ENCODE measurements around the gene HES4.

Gene HES4

DNA sequence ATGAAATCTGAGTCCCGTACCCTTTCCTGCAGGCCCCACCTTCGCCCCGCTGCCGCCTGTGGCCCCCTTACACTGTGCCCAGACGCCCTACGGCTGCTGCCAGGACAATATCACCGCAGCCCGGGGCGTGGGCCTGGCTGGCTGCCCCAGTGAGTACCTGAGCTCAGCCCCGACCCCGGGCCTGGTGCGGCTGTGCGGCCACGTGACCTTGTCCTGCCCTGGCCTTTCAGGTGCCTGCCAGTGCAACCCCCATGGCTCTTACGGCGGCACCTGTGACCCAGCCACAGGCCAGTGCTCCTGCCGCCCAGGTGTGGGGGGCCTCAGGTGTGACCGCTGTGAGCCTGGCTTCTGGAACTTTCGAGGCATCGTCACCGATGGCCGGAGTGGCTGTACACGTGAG is 45.2 kb upstream of the HES4 start:
- Histone ChIP-seq H2AFZ (ENCODE audit: low read length) (no peak overlapping the region), H3K9ac (ENCODE audit: low read length) (no peak overlapping the region), H3F3A (ENCODE audit: insufficient read depth, low read length) (no peaks in the 10 kb centered on the region), H3K27me3 (ENCODE audit: insufficient read depth, low read length) (no peaks in the 10 kb centered on the region), H3K9me3 (ENCODE audit: low read length) (no peaks in the 10 kb centered on the region), H3K79me2 (ENCODE audit: insufficient read depth, low read length) (no peaks in the 10 kb centered on the region), H3K4me3 (ENCODE audit: low read depth, low read length, poor library complexity, severe bottlenecking) (no peak overlapping the region), H3K9me2 (ENCODE audit: low read depth, low read length) (no peaks in the 10 kb centered on the region), H3K27ac (ENCODE audit: low read depth, low read length, poor library complexity, severe bottlenecking) (no peak overlapping the region), H3K36me3 (ENCODE audit: insufficient read depth, low read length) (no peaks in the 10 kb centered on the region), H4K20me1 (ENCODE audit: insufficient read depth, low read length) (no peaks in the 10 kb centered on the region), H3K4me2 (ENCODE audit: low read length) (no peak overlapping the region), H3K4me1 (ENCODE audit: insufficient read depth, low read length, severe bottlenecking) (no peaks in the 10 kb centered on the region)
- no peak for TF ChIP-seq EZH2 (IDR thresholded peaks at IDR 0.05; ENCODE audit: borderline replicate concordance, low read length)
- TF ChIP-seq, protein P1, sequence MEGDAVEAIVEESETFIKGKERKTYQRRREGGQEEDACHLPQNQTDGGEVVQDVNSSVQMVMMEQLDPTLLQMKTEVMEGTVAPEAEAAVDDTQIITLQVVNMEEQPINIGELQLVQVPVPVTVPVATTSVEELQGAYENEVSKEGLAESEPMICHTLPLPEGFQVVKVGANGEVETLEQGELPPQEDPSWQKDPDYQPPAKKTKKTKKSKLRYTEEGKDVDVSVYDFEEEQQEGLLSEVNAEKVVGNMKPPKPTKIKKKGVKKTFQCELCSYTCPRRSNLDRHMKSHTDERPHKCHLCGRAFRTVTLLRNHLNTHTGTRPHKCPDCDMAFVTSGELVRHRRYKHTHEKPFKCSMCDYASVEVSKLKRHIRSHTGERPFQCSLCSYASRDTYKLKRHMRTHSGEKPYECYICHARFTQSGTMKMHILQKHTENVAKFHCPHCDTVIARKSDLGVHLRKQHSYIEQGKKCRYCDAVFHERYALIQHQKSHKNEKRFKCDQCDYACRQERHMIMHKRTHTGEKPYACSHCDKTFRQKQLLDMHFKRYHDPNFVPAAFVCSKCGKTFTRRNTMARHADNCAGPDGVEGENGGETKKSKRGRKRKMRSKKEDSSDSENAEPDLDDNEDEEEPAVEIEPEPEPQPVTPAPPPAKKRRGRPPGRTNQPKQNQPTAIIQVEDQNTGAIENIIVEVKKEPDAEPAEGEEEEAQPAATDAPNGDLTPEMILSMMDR (IDR thresholded peaks at IDR 0.05; ENCODE audit: low read length) = no peak

DNA sequence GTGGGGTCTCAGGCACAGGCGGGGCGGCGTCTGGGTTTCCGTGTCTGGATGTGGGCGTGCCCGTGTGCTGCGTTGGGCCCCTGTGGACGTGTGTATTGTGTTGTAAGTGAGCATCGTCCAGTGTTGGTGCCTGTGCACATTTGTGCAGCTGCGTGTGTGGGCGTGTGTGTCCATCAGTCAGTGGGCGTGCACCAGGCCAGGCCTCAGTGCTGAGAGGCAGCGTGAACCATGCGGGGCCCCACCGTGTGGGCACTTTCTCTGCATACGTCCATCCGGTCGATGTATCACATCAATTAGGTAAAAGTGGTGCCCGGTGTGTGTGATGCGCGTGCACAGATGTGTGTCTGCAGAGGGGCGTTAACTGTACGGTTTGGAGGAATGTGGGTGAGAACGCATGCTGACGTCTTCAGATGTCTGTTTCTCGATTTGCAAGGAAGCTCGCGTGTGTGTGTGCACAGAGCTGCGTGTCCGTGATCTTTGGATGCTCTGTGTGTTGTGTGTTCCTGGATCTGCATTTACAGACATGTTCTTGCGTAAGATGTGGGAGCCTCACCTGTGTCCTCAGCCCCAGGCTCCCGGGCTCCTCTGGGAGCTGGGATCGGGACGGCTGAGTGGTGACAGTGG is 44.7 kb upstream of the HES4 start:
- H3K27ac ChIP-seq (ENCODE audit: low read depth, low read length, poor library complexity, severe bottlenecking) = no peak overlapping the region

DNA sequence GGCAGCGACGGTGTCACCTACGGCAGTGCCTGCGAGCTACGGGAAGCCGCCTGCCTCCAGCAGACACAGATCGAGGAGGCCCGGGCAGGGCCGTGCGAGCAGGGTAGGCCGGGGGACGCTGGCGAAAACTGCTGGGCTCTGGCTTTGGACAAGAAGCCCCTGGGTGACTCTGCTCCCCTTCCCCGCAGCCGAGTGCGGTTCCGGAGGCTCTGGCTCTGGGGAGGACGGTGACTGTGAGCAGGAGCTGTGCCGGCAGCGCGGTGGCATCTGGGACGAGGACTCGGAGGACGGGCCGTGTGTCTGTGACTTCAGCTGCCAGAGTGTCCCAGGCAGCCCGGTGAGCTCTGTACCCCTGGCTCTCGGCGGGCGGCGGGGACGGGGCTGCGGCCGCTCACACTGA is 44.0 kb upstream of the HES4 start:
- Histone ChIP-seq H3K4me2 (ENCODE audit: low read length) (no peak overlapping the region), H4K20me1 (ENCODE audit: insufficient read depth, low read length) (no peaks in the 10 kb centered on the region), H3K9me2 (ENCODE audit: low read depth, low read length) (no peaks in the 10 kb centered on the region), H3F3A (ENCODE audit: insufficient read depth, low read length) (no peaks in the 10 kb centered on the region), H3K9ac (ENCODE audit: low read length) (no peak overlapping the region), H3K79me2 (ENCODE audit: insufficient read depth, low read length) (no peaks in the 10 kb centered on the region), H3K27ac (ENCODE audit: low read depth, low read length, poor library complexity, severe bottlenecking) (no peak overlapping the region), H3K27me3 (ENCODE audit: insufficient read depth, low read length) (no peaks in the 10 kb centered on the region), H2AFZ (ENCODE audit: low read length) (no peak overlapping the region), H3K4me3 (ENCODE audit: low read depth, low read length, poor library complexity, severe bottlenecking) (no peak overlapping the region), H3K9me3 (ENCODE audit: low read length) (no peaks in the 10 kb centered on the region), H3K36me3 (ENCODE audit: insufficient read depth, low read length) (no peaks in the 10 kb centered on the region), H3K4me1 (ENCODE audit: insufficient read depth, low read length, severe bottlenecking) (no peaks in the 10 kb centered on the region)
- no peak for TF ChIP-seq EZH2 (IDR thresholded peaks at IDR 0.05; ENCODE audit: borderline replicate concordance, low read length)
- TF ChIP-seq, protein P1 (IDR thresholded peaks at IDR 0.05; ENCODE audit: low read length) = no peak

More for the DNA sequence above, 44.7 kb upstream of the HES4 start:
- H3K9ac ChIP-seq (ENCODE audit: low read length) = no peak overlapping the region
- no peak overlapping the region for H2AFZ ChIP-seq (ENCODE audit: low read length)
- H3K4me3 ChIP-seq (ENCODE audit: low read depth, low read length, poor library complexity, severe bottlenecking) = no peak overlapping the region
- H3K36me3 ChIP-seq (ENCODE audit: insufficient read depth, low read length) = no peaks in the 10 kb centered on the region
- no peaks in the 10 kb centered on the region for H3K9me3 ChIP-seq (ENCODE audit: low read length)
- H3K9me2 ChIP-seq (ENCODE audit: low read depth, low read length) = no peaks in the 10 kb centered on the region
- no peak overlapping the region for H3K4me2 ChIP-seq (ENCODE audit: low read length)
- no peak for TF ChIP-seq EZH2 (IDR thresholded peaks at IDR 0.05; ENCODE audit: borderline replicate concordance, low read length)
- TF ChIP-seq, protein P1 (IDR thresholded peaks at IDR 0.05; ENCODE audit: low read length) = no peak
- H3K27me3 ChIP-seq (ENCODE audit: insufficient read depth, low read length) = no peaks in the 10 kb centered on the region
- no peaks in the 10 kb centered on the region for H3K79me2 ChIP-seq (ENCODE audit: insufficient read depth, low read length)
- no peaks in the 10 kb centered on the region for H3F3A ChIP-seq (ENCODE audit: insufficient read depth, low read length)
- no peaks in the 10 kb centered on the region for H4K20me1 ChIP-seq (ENCODE audit: insufficient read depth, low read length)
- no peaks in the 10 kb centered on the region for H3K4me1 ChIP-seq (ENCODE audit: insufficient read depth, low read length, severe bottlenecking)

Measured in OCI-LY1 (cell line).